GM18870 (cell line): ENCODE results near the gene TMED1.

ENCODE experiments used
- ATAC-seq: cut with Tn5 transposase; IDR thresholded peaks from one replicate; pipeline ENCODE4 v1.9.1; 2021; ENCODE audit warnings: moderate library complexity; ENCODE audit not compliant: unreplicated experiment

Gene TMED1

DNA sequence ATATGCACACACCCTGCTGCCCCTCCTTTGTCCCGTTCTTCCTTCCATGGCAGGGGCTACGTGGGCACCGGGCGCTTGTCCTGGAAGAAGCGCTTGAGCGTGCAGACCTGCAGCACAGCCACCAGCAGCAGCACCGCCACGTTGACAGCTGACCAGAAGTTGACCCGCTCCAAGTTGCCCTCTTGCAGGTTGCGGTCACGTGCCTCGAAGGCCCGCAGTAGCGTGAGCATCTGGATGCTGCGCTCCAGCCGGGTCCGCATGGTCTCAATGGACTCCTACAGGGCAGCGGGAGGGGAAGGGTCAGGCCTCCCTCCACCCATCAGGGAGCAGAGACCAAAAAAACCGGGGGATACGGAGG lies 3.1 kb downstream of the TMED1 start:
- no peak for ATAC-seq

DNA sequence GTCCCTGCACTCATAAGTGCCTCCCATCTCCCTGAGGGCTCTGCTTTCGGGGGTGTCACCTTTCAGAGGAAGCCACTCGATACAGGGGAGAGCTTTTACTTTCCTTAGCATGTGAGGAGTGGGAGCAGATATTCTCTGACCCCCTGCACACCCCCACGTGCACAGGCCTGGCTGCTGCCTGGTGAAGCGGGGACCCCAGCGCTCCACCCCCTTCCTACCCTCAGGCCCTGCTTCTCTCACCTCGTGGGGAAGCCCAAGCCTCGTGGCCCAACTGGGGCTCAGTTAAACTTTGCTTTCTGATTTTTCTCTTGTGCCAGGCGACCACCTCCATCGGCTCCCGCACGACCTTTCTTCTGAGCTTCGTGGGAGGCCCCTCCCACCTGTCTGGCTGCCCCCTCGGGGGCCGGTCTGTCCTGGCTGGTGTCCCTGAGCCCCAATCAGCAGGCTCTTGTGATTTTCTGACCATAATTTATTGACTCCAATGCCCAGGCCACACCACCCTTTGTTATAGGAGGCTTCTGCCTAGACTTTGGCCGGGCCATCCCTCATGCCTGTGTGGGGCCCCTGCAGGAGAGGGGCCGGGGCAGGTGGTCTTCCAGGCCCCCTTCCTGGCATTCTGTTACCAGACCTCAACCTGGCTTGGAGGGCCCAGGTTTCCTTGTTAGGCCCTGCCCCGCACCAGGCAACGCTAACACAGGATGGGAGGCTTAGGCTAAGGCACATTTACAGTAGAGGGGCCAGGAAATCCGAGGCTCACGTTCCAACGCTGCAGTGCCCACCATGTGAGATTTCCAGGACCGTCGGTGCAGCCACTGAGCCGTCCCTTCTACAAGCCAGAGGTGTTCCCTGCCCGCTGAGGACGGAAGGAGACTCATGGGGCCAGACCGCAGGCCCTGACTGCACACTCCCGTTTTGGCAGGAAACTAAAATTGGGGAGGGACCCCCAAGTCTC lies 3.7 kb downstream of the TMED1 start:
- no peak for ATAC-seq

DNA sequence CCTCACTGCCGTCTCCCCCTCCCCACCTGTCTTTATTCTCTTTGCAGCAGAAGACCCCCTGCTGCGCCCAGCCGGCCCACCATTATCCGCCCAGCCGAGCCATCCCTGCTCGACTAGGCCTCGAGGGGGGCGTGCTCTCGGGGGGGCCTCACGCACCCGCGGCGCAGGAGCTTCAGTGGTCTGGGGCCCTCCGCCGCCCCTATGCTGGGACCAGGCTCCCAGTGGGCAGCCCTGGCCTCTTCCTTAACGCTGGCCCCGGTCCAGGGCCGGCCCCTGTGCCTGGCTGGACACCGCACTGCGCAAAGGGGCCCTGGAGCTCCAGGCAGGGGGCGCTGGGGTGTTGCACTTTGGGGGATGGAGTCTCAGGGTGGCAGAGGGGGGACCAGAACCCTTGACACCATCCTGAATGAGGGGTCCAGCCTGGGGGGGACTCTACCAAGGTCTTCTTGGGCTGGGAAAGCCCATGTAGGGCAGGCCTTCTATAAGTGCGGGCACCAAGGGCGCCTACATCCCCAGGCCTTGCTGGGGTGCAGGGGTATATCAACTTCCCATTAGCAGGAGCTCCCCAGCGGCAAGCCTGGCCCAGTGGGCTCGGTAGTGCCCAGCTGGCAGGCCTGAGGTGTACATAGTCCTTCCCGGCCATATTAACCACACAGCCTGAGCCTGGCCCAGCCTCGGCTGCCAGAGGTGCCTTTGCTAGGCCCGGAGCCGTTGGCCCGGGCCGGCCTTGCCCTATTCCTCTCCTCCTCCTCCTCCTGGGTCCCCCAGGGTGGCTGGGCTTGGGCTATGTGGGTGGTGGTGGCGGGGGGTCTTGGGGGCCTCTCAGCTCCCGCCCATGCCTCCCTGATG lies 4.9 kb downstream of the TMED1 start:
- no peak for ATAC-seq

DNA sequence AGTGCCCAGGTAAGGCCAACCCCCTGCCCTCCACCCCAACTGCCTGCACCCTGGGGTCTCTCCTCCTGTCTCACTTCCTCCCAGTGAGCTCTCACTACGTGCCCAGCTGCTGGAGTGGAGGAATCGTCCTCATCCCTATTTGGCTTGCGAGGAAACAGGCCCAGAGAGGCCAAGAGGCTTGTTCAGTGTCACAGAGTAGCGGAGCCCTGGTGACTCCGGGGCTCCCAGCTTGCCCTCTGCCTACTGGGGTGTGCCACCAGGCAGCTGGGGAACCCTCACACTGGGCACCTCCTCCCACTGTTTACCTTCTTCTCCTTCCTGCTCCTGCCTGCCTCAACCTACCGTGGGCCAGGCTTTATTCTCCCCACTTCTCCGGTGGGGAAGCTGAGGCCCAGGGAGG lies 5.6 kb downstream of the TMED1 start:
- ATAC-seq, result no peak

DNA sequence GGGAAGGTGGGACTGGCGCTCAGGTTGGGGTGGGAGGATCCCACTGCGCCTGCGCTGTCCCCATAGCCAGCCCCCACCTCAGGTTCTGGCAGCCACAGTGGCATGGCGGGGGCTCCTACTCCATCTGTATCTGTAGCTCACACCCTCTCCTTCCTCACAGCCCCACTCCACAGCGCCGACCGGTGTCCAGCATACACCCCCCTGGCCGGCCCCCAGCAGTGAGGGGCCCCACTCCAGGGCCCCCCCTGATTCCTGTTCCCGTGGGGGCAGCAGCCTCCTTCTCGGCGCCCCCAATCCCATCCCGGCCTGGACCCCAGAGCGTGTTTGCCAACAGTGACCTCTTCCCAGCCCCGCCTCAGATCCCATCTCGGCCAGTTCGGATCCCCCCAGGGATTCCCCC lies 6.0 kb downstream of the TMED1 start:
- no peak for ATAC-seq

DNA sequence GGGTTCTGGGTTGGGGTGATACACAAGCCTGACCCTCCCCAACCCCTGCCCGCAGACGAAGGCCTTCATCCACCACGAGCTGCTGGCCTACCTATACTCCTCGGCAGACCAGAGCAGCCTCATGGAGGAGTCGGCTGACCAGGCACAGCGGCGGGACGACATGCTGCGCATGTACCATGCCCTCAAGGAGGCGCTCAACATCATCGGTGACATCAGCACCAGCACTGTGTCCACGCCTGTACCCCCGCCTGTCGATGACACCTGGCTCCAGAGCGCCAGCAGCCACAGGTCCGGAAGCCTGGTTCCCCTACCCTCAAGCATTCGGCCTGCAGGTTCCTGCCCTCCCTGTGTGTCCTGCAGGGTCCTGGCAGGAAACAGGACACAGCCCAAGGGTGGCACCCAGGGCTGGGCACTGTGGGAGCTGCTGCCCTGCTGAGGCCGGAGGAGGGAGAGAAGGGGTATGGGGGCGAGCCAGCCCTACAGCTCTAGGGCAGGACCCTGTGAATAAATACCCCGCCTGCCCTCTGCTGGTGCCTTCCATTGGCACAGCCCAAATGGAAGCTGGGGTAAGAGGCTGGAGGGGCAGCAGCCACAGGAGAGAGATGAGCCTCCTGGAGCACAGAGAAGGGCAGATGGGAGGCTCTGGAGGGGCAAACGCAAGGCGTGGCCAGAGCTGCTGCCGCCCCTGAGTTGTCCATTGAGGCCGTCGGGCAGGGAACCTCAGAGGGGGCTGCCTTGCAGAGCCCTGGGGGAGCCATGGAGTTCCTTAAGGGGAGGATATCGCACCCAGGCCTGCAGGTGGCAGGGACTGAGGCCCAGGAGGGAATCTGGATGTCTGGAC lies 6.8 kb downstream of the TMED1 start:
- ATAC-seq, result no peak

DNA sequence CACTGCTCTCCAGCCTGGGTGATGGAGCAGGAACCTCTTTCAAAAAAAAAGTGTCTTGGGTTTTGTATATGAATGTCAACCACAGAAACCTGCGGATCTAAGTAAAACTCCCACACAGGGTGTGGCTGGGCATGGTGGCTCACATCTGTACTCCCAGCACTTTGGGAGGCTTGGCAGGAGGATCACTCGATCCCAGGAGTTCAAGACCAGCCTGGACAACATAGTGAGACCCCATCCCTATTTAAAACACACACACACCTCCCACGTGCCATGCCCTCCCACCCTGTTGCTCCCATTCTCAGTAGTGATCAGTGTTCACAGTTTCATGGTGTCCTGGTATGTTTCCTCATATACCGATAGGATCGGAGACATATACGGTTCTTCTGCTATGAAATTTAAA lies 9.2 kb downstream of the TMED1 start:
- ATAC-seq, result no peak

DNA sequence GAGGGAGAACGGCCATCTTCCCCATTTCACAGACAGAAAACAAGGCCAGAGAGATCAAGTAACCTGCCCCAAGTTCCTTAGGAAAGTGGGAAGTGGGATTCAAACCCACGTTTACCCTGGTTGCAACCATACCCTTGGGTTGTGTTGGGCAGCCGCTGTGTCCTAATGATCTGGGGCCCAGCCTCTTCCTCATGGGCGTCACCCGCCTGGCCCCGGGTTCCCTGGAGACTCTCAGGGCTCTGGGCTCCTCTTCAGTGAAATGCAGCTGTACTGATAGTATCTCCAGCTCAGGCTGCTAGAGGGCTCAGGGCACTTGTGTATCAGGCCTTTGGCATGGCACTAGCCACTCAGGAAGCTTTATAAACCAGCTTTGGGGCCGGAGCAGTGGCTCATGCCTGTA lies 9.8 kb downstream of the TMED1 start:
- ATAC-seq, result no peak

DNA sequence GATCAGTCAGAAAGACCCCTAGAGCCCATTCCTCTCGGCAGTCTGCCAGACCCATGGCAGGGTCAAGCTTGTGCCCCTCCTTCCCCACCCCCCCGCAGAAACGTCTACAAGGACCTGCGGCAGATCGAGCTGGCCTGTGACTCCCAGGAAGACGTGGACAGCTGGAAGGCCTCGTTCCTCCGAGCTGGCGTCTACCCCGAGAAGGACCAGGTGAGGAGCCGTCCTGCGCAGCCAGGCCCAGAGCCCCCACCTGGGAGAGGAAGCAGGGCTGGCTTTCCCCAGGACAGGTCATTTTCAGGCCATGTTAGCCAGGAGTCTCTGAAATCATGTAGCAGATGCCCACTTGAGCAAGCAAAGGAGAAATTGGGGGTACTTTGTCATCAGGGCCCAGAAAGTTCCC lies 12.3 kb downstream of the TMED1 start:
- no peak for ATAC-seq

DNA sequence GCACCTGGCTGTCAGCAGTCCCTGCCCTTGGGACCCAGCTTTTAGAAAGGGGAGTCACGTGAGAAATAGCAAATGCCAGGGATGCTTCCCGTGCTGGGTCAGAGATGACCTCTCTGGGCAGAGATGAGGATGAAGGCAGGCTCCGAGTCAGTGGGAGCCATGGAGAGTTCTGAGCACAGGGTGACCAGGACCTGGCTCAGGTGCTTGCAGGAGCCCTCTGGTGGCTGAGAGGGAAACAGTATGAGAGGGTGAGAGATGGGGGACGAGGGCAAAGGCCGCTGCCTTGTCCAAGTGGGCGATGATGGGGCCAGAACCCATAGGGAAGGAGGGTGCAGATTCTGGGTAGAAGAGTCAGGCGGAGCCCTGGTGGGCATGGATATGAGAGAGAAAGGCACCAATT lies 15.8 kb downstream of the TMED1 start:
- ATAC-seq, result no peak

DNA sequence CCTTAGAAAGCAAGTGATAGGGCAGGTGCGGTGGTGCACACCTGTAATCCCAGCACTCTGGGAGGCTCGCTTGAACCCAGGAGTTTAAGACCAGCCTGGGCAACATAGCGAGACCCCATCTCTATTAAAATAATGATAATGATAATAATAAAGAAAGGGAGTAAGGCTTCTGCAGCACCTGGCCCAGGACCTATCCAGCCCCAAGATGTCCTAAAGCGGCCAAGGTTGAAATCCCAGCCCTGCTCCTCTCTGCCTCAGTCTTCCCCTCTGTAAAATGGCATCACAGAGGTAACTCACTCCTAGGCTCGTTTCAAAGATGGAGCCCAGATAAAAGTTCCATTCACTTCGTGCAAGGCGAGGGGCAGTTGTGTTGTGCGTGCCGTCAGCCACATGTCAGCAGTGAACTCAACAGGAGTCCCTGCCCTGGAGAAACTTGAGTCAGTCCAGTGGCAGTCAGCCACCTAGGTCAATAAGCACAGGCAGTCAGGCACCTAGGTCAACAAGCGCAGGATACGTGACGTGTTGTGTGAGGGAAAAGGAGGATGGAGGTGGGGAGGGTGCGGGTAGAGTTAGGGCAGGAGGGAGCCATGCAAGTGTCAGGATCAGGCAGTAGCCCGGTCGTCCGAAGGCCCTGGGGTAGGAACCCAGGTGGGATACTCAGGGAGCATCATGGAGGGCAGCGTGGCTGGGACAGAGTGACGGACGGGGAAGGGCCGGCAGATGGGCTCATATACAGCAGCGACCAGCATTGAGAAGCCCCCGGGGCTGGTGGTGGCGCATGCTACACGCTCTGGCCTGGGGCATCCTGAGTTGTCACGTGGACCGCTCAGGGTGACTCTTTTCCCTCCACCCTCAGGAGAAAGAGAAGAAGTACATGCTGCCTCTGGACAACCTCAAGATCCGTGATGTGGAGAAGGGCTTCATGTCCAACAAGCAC lies 16.6 kb downstream of the TMED1 start:
- ATAC-seq, result no peak

DNA sequence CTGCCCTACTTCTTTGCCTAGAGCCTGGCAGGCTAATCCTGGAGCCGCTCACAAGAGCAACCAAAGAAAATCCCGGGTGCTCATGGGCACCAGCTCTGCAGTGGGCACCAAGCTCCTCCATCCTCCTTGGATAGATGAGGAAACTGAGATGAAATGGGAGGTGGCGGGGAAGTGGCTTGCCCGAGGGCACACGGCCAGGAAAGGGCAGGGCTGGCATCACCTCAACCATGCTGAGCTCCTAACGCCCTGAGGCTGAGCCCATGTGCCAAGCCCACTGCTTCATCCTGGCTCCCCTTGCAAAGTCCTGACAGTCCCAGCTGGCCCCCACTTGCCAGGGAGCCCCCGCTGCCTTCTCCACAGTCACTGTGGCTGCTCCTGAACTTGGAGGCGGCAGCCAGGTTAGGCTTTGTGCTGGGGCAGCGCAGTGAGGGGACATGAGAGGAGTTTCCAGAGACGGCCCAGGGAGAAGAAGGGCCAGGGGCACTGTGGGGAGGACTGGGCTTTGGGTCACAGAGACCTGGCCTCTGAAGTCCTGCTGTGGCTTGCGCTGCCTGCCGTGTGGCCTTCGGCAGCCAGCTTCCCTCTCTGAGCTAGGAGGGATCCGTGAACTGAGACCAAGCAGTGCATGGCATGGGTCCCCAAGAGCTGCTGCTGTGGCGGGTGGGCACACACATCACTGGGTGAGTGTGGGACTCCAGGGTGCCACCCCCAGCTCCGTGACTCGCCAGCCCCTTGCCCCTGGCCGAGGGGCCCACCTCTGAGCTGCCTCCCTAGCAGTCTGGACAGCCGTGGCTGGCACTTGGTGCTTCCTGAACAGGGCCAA lies 17.5 kb downstream of the TMED1 start:
- ATAC-seq, result no peak

DNA sequence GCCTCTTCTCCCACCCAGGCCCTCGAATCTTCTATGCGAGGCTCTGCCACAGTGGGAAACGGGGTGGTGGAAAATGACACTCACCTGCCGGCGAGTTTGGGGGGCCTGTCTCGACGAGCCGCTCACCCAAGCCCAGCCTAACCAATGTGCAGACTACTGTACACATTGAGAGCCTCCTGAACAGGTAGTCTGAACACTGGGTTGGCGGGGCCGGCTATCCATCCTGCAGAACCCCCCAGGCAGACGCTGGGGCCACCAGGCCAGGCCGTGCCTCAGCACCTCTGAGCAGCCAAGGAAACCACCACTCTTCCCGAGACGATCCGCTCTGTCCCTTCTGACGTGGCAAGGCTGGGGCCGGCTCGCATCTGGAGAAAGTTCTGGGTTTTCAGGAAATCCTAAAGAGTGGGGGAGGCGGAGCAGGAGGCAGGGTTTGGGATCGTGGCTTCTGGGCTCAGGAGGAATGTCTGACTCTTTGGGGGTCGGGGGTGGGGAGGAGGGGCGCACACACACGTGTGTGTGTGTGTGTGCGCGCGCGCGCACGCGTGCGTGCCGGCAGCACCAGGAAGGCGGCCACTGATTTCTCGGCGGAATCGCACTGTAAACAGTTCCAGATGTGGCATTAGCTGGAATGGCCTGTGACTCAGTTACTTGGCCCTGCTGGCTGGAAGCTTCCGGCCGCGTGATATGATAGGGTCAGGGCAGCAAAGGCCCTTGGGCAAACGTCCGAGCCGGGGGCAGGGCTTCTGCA lies 18.5 kb downstream of the TMED1 start:
- ATAC-seq, result no peak

DNA sequence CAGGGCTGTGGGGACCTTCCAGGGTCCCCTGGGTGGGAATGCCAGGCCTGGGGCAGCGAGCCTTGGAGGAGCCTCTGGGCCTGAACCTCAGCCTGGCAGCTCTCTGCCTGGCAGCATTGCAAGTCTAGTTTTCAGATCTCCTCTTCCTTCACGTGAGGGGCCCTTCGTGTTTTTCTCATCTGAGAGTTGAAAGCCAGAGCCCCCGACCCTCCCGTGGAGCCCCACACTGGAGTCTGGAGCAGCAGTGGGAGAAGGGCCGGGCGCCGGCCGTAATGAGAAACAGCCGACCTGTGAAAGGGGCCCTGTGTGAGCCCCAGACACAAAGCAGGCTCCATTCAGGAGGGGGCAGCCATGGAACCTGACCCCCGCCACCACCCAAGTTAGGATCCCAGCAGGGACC lies 19.3 kb downstream of the TMED1 start:
- ATAC-seq, result no peak

DNA sequence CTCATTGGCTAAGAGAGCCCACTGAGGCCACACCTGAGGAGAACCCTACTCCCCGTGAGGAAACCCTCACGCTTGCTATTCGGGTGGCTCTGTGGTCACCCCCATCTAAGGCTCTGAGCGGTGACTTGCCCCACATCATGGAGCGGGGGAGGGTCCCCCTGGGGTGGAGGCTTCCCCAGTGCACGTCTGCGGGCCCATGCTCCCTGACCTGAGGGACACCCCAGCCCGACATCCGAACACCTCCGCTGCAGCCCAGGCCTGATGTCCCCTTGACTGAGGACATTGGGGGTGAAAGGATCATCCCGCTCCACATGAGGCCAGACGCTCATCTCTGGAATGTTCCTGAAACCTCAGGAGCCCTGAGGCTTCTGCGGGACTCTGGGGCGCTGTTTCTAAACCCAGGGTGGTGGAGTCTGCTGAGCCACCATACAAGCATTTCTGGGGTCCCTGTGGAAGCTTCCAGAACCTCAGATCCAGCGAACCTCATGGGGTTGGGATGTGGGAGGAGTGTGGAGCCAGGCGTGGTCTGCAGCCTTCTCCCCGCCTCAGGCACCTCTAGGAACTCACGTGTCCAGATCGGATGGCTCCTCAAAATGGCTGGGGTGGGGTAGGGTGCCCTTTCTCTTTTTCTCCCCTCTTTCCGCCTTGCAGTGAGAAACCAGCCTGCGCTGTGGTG lies 19.9 kb downstream of the TMED1 start:
- no peak for ATAC-seq

DNA sequence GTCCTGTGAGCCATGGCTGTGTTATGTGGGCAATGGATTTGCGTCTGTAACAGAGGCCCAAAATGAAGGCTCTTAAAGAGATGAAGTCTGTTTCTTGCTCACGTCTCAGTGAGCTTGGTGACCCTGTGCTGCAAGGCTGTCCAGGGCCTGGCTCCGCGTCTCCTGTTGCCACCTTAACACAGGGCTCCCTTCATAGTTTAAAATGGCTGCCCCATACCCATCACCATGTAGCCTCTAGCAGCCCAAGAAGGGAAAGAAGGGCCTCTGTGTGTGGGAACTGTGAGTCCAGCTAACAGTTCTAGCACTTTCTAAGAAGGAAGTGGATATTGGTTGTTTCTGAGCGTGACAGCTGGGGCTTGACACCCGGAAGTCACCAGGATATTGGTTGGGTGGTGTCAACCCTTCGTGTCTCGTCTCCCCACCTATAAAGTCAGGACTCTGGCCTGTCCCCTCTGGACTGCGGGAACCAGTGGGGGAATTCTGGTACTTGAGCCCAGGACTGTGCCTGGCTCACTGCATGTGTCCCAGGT lies 20.9 kb downstream of the TMED1 start:
- no peak for ATAC-seq

DNA sequence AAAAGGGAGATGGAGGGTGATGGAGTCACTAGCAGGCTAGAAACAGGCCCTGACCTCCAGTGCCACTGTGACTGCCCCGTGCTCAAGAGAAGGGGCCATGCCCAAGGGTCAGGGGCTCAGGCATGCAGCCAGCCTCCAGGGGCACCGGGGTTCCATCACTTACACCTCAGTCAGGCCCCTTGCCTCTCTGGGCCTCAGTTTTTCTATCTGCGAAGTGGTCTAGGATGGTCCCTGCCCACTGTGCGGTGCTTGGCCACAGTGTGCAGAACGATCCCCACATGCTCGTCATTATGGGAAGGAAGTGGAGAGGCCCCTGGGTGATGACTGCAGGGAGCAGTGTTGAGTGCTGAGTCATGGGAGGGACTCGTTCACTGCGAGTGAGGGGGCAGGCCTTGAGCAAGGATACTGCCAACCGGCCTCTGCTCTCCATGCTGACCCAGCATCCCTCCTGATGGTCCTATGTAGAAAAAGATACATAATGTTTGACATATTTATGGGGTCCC lies 23.1 kb downstream of the TMED1 start:
- no peak for ATAC-seq

DNA sequence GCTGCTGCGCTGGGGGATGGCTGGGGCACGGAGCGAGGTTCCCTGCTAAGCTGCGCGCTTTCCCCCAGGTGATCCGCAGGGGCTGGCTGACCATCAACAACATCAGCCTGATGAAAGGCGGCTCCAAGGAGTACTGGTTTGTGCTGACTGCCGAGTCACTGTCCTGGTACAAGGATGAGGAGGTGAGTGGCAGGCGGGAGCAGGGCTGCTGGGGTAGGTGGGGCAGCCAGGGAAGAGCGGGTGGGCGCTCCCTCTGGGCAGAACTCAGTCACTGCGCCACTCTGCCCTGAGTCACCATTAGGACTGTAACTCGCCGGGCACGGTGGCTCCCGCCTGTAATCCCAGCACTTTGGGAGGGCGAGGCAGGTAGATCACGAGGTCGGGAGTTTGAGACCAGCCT lies 23.8 kb downstream of the TMED1 start:
- ATAC-seq, result no peak
